GM19455 (cell line): ENCODE measurements around the gene CGB8.
"Not testable (repeated sequence)": the region's sequence is repeated elsewhere in the genome, so short reads cannot be mapped to it uniquely, and the experiment has no call there.

Source experiments
- ATAC-seq: cut with Tn5 transposase; IDR thresholded peaks from one replicate; pipeline ENCODE4 v1.9.1; 2021; ENCODE audit not compliant: unreplicated experiment

The CGB8 gene

DNA sequence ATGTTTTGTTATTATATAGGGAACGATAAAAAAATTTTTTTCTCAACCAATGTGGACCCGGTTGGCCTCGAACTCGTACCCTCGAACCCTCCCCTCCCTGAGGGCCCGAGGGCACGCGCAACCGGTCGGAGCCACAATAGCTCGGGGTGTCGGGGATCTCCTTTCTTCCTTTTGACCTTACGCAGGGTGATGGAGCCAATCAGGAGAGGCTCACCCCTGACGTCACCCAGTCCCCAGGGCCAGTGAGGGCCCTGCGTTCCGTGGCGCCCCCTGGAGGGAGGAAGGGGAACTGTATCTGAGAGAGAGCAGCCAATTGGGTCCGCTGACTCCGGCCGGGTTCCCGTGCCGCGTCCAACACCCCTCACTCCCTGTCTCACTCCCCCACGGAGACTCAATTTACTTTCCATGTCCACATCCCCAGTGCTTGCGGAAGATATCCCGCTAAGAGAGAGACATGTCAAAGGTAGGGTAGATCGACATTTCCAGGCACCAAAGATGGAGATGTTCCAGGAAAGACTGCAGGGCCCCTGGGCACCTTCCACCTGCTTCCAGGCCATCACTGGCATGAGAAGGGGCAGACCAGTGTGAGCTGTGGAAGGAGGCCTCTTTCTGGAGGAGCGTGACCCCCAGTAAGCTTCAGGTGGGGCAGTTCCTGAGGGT lies 17.1 kb downstream of the CGB8 start, which contains the start of gene CGB2:
CGB2 (plus strand) TSS at position 249 of the 660 bp plus-strand sequence; CDS start at position 455, 206 bp downstream.
- ATAC-seq, result not testable (repeated sequence)

DNA sequence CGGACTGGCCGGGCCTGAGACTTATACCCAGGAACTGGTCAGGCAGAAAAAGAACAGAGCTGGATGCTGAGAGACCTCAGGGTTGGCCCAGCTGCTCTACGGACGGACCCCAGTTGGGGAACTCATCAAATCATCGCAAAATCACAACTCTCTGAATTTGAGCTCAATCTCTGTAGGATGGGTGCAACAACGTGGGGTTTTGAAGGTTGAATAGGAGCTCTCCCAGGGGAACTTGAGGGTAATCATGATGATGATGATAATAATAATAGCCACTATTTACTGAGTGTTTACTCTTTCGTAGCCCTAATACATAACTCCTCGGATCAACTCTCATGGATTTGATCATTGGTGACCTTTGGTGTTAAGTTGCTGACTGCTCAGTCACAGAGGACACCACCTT lies 18.6 kb downstream of the CGB8 start:
- not testable (repeated sequence) for ATAC-seq

DNA sequence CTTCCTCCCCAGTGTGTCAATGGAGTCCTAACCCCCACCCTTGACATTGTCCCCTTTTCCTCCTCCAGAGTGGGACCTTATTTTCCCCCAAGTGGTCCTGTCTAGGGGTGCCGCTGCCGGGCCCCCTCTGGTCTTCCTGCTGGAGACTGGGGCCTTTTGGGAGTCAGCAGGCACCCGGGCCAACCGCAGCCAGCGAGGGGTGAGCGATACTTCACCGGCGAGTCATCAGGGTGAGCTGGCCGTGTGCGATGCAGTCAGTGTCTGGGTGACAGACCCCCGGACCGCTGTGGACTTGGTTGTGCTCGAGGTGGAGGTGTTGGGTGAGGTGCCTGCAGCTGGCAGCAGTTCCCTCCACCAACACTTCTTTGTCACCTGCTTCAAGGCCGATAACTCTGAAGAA lies 19.2 kb downstream of the CGB8 start:
- ATAC-seq, result not testable (repeated sequence)

DNA sequence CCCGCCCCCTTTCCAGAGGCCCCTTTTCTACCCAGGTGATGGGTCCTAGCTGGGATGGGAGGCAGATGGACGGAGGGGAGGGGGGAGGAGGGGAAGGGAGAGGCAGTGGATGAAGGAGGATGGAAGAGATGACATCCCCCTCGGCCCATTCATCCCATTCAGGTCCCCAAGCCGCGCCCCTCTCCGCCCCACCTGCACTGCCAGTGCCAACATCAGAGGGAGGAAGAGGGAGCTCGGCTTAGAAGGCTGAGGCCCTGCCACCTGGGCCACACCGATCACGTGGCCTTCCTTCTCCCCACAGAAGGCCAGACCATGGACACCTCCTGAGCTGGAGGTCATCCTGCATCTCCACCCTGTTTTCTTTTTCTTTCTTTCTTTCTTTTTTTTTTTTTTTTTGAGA lies 20.2 kb downstream of the CGB8 start:
- ATAC-seq, result not testable (repeated sequence)

DNA sequence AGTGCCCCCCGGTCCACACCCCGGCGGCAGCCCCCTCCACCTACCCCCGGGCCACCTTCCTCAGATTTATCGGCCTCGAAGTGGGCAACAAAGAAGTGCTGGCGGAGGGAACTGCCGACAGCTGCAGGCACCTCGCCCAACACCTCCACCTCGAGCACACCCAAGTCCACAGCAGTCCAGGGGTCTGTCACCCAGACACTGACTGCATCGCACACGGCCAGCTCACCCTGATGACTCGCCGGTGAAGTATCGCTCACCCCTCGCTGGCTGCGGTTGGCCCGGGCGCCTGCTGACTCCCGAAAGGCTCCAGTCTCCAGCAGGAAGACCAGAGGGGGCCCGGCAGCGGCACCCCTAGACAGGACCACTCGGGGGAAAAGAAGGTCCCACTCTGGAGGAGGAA lies 23.3 kb downstream of the CGB8 start:
- ATAC-seq, result not testable (repeated sequence)

DNA sequence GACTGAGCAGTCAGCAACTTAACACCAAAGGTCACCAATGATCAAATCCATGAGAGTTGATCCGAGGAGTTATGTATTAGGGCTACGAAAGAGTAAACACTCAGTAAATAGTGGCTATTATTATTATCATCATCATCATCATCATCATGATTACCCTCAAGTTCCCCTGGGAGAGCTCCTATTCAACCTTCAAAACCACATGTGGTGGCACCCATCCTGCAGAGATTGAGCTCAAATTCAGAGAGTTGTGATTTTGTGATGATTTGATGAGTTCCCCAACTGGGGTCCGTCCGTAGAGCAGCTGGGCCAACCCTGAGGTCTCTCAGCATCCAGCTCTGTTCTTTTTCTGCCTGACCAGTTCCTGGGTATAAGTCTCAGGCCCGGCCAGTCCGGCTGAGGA lies 23.8 kb downstream of the CGB8 start:
- not testable (repeated sequence) for ATAC-seq

DNA sequence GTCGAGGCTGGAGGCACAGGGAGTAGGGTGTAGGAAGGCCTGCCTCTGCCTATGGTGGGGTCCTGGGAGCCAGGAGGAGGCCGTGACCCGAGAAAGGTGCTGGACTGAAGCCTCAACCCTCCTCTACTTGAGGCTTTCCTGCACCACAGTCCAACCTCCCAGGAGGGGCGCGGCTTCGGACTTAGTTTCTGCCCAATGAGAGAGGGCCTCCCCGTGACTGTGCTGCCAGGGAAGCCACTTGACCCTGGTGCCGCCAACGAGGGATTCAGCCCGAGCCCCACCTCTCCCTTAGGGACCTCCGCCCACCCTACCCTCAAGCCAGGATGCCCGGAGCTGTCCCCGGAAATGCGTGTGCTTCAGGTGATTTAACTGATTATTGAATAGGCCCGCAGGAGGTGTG lies 24.7 kb downstream of the CGB8 start, which contains the start of gene CGB3:
CGB3 (minus strand) TSS at position 101 of the 400 bp plus-strand sequence. CDS start 362 bp downstream, outside the sequence.
- not testable (repeated sequence) for ATAC-seq

DNA sequence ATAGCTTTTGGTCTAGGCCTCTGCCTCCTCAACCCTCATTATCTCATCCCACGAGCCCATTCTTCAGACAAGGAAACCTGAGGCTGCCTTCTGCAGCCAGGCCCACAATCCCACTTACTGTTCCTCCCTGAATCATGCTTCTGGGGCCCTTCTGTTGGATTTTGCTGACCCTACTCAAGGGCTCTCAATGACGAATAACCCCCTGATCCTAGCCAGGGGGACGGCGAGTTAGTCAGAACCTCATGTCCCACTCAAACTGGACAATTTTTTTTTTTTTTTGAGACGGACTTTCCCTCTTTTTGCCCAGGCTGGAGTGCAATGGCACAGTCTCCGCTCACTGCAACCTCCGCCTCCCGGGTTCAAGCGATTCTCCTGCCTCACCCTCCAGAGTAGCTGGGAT lies 26.8 kb downstream of the CGB8 start:
- no peak for ATAC-seq

DNA sequence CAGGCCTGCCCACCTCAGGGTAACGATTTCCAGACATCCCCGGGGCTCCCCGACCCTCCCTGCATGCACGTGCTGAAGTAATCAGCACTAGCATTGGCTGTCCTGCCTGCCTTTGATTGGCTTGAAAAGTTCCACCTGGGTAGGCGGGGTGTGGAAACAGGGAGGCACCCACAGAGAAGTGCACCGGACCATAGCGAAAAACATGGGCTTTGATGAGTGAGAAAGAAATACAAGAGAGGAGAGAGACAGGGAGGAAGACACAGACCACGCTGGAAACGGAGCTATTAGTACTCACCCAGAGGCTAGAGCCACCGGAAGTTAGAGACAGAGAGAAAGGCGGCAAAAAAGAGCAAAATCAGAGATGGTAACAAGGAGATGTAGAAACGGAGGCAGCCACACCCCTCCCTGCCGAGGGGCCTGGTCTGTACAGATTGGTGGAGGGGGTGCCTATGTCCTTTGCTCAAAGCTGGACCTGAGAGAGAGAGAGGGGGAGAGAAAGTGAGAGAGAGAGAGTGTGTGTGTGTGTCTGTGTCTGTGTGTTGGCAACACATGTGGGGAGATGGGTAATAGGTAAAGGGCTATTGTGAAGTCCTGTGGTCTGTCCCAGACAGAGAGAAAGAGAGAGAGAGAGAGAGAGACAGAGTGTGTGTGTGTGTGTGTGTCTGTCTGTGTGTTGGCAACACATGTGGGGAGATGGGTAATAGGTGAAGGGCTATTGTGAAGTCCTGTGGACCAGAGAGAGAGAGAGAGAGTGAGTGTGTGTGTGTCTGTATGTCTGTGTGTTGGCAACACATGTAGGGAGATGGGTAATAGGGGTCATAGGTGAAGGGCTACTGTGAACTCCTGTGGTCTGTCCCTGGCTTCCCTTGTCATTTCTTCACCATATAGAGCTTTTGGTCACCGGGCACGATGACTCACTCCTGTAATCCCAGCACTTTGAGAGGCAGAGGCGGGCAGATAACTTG lies 27.7 kb downstream of the CGB8 start:
- ATAC-seq, result no peak

DNA sequence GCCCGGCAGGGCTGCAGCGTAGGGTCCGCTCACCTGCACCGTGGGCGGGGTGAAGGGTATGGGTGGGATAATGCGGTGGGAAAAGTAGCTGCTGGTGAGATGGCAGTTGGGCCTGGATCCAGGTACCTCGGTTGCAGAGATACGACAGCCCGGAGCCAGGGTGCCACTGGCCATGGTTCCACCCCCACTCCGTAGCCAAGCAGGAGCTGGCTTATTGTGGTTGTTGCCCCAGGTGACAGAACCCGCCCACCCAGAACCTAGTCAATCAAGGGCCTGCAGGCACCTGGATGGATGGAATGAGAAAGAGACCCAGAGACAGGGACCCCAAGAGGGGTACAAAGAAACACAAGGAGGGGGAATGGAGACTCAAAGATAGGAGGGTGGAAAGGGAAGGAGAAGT lies 28.6 kb downstream of the CGB8 start:
- no peak for ATAC-seq

DNA sequence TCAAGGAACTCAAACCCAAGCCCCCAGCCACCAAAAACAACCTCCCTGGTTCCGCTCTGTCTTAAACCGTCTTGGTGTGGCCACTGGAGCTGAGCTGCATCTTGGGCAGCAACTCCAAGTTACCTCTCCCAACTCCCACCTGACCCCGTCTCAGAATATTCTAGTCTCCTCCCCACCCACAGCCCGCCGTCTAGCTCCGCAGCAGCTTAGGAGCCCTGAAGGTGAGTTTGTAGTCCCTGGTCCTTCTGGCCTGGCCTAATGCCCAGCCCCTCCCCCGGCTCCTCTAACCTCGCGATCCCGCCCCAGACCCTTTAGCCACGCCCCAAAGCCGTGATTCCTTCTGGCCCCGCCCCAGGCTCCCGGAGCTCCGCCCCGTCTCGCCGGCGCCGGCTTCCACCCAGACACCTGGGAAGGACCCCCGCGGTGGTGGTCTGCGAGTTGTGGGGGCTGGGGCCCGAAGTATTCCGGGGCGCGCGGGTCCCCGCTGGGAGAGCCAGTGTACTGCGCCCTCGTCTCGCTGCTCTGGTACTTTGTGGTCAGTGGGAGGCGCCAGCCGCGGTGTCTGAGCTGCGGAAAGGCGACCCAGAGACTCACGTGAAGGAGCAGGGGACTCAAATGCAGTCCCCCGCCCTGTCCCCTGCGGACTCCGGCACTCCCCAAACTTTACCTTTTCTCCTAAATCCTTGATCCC lies 29.5 kb downstream of the CGB8 start:
- ATAC-seq, result no peak

DNA sequence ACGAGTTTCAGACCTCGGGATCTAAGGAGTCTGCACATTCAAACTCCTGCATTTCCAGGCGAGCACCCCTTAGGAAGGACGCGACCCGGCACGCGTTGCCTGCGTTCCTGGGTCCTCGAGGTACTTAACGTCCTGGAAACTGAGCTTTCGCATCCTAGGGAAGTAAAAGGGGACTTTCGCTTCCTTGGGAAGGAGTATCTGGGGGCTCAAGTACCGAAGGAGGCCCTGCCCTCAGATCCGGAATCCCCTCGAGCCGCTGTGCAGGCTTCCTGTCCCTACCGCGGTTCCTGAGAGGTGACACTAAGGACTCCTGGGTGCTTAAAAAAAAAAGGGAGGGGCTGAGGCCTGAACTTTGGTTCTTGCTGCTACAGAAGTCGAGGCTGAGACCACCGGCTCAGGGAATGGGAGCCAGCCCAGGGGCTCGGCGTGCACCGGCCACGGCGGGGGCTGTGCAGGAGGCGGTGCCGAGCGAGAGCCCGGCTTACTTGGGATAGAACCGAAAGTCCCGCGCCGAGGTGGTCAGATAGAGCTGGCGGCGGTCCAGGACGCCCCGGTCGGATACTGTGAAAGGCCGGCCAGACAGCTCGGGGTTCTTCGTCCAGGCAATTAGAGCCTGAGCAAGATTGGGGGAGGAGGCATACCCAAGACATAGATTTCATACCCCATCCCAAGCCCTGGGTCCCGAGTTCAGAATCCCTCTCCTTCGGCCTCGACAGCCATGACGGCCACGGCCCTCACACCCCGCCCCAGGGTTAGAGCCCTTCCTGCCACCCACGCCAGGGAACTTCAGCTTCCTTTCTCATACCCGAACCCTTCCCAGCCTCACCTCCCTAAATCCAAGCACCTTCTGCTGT lies 30.3 kb downstream of the CGB8 start:
- ATAC-seq, result not testable (repeated sequence)

DNA sequence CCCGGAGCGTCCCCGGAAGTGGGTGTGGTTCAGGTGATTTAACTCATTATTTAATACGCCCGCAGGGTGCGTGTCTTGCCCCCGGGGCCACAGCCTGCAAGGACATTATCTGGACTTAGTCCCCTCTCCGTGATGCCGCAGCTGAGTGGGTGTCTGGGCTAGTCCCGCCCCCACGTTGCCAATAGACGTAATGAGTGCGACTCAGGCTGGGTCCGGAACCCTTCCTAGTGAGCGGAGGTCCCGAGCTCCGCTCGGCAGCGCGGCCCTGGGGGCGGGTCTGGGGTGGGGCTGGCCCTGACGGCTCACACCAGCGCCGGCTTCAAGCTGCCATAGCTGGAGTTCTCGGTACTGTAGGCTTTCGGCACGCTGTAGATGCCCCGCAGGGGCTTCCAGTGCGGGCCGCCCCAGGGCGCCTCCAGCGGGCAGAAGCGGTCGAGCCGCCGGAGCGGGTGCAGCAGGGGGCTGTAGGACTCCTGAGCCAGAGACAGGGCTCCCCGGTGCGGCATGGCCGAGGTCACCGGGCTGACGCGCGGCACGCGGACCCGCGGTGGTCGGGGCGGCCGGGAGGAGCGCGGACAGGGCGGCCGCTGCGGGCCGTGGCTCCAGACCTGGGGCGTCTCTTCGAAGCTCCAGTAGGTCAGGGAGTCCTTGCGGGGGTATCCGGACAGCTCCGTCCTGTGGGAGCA lies 31.1 kb downstream of the CGB8 start:
- no peak for ATAC-seq

DNA sequence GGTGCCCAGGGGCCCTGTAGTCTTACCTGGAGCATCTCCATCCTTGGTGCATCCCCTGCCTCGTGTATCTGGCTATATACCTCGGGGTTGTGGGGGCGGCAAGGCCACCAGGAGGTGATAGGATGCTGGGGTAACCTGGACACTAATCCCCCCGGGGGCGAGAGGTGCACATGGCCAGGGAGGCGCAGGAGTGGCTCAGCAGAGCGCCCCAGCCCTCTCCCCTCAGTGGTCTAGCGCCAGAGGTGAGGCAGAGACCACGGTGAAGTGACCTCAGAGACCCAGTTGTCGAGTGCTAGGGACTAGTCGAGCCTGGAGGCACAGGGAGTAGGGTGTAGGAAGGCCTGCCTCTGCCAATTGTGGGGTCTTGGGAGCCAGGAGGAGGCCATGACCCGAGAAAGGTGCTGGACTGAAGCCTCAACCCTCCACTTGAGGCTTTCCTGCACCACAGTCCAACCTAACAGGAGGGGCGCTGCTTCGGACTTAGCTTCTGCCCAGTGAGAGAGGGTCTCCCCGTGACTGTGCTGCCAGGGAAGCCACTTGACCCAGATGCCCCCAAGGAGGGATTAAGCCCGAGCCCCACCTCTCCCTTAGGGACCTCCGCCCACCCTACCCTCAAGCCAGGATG lies 31.8 kb downstream of the CGB8 start, which contains the start of gene LHB:
LHB (minus strand) TSS at position 51 of the 625 bp plus-strand sequence; CDS start at position 41, 10 bp downstream.
- ATAC-seq, result no peak

DNA sequence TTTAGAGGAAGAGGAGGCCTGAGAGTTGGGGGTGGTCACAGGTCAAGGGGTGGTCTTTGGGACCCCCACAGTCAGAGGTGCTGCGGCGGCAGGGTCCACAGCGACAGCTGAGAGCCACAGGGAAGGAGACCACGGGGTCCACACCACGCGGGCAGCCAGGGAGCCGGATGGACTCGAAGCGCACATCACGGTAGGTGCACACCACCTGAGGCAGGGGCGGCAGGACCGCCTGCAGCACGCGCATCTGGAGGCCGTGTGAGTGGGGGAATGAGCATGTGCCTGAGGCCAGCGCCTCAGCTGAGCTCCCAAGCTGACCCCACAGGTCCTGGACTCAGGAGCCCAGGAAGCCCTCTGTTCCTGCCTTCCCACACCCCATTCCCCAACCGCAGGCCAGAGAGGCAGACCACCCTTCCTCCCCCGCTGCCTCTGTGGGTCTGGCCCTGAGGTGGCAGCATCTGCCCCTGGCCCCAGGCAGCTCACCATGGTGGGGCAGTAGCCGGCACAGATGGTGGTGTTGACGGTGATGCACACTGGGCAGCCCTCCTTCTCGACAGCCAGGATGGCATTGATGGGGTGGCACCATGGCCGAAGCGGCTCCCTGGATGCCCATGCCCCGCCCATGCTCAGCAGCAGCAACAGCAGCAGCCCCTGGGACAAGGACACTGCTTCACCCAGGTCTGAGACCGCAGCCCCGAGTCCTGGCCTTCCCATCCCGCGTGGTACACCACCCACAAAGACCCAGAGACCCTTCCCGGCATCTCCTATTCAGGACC lies 32.7 kb downstream of the CGB8 start:
- no peak for ATAC-seq

DNA sequence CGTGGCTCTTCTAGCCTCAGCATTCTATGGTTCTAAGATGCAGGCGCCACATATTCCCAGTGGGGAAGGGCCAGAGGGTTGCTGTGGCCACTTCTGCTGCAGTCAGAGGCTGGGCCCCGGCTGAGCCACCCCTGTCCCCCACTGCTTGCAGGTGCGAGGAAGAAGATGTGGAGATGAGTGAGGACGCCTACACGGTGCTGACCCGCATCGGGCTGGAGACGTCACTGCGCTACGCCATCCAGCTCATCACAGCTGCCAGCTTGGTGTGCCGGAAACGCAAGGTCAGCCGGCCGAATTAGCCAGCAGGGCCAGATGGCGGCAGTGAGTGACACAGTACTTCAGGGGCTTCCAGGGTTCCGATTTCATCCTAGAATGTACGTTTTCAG lies 34.0 kb downstream of the CGB8 start:
- ATAC-seq, result no peak

DNA sequence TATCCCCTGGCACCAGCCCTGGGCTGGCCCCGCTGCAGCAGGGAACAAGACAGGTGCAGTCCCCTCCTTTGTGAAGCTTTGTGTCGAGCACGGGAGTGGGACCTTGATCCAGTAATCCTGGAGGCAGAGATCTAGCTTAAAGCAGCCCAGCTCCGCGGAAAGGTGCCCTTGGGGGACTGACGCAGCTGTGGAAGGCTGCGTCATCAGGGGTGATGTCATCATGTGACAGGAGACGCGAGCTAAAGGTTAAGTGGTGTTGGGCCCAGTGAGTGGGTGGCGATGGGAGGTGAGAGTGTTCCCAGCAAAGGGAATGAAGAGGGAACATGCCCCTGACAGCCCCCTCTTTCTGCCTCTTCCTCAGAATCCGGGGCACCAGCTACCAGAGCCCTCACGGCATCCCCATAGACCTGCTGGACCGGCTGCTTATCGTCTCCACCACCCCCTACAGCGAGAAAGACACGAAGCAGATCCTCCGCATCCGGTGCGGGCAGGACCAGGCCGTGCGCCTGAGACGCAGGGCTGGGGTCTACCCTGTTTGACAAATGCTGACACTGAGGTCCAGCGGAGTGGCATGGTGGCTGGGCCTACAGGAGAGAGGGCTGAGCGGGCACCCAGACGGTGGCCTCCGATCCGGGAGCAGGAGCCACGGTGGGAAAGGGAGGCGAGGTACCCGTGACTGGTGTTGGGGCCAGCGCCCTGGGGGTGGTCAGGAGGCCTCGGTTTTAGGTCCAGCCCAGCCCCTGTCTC lies 34.6 kb downstream of the CGB8 start:
- no peak for ATAC-seq

DNA sequence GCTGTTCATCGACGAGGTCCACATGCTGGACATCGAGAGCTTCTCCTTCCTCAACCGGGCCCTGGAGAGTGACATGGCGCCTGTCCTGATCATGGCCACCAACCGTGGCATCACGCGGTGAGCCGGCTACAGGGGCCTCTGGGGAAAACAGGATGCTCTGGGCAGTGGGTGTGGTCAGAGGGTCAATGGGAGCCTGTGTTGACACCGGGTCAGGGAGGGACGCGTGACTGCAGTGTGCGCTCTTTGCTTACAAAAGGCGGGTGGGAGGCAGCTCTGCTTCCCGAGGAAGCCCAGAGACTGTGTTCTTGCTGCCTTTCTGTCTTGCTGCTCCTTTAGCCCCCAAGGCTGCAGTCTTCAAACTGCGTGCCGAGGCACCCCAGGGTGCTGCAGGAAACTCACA lies 37.7 kb downstream of the CGB8 start:
- ATAC-seq, result no peak
